Measurements from ENCODE around the gene DNAJC4. TPM values are rescaled to one million over a fixed set of nuclear protein-coding genes. Genes with fewer than 3 reads are reported as not detected.
A peak's percentile ranks its signal among the peaks of the same experiment; 100 is the strongest.

Gene DNAJC4
- total and polyA plus RNA-seq, 9 donors, result 25.0 to 69.1 (median 43.1) TPM

DNA sequence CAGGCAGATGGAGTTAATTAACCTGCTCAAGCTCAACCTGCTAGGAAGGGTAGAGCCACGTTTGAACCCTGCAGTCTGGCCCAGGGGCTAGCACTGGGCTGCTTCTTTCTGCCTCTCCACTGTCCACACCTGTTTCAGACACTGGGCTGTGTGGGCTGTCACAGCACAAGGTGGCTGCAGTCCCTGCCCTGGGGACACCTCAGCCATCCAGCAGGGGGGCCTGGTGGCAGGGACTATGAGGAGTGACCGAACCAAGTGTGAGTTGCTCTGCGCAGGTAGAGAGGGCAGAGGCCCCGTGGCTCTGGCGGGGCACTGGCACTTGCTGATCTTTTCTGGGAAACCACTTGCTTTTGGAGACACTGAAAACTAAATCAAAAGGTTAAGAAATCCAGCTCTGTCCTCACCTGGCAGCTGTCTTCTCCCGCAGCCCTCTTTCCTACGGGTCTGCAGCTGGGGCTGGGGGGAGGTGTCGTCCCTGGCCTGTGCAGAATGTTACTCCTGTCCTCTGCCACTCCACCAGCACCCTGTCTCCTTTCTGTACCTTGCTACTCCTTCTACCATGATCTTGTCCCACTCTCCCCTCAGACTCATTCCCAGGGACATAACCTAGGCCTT lies 48.3 kb downstream of the DNAJC4 start:
- Histone ChIP-seq H3K36me3 (no peaks in the 10 kb centered on the region), H3K4me1 (ENCODE audit: insufficient read depth) (peaks cover 5% of the 10 kb centered on the region), H3K9me3 (no peaks in the 10 kb centered on the region), H3K27ac (peak overlapping the region in 1 of 2 donors; percentile 6), H3K27me3 (no peaks in the 10 kb centered on the region), H3K4me3 (no peak overlapping the region)
- intact Hi-C loops (cut with DNase I), result no loop called here
- WGBS, 3 donors, result 74 to 79% (median 78%) methylated on average over 8 of the region's 8 CpGs
- TF ChIP-seq, protein P1, sequence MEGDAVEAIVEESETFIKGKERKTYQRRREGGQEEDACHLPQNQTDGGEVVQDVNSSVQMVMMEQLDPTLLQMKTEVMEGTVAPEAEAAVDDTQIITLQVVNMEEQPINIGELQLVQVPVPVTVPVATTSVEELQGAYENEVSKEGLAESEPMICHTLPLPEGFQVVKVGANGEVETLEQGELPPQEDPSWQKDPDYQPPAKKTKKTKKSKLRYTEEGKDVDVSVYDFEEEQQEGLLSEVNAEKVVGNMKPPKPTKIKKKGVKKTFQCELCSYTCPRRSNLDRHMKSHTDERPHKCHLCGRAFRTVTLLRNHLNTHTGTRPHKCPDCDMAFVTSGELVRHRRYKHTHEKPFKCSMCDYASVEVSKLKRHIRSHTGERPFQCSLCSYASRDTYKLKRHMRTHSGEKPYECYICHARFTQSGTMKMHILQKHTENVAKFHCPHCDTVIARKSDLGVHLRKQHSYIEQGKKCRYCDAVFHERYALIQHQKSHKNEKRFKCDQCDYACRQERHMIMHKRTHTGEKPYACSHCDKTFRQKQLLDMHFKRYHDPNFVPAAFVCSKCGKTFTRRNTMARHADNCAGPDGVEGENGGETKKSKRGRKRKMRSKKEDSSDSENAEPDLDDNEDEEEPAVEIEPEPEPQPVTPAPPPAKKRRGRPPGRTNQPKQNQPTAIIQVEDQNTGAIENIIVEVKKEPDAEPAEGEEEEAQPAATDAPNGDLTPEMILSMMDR (IDR thresholded peaks at IDR 0.05), result no peak
- TF ChIP-seq EP300 (IDR thresholded peaks at IDR 0.05) (no peak), POLR2A (IDR thresholded peaks at IDR 0.05) (no peak)
- peak in 1 of 5 donors; percentile 20 for DNase-seq

DNA sequence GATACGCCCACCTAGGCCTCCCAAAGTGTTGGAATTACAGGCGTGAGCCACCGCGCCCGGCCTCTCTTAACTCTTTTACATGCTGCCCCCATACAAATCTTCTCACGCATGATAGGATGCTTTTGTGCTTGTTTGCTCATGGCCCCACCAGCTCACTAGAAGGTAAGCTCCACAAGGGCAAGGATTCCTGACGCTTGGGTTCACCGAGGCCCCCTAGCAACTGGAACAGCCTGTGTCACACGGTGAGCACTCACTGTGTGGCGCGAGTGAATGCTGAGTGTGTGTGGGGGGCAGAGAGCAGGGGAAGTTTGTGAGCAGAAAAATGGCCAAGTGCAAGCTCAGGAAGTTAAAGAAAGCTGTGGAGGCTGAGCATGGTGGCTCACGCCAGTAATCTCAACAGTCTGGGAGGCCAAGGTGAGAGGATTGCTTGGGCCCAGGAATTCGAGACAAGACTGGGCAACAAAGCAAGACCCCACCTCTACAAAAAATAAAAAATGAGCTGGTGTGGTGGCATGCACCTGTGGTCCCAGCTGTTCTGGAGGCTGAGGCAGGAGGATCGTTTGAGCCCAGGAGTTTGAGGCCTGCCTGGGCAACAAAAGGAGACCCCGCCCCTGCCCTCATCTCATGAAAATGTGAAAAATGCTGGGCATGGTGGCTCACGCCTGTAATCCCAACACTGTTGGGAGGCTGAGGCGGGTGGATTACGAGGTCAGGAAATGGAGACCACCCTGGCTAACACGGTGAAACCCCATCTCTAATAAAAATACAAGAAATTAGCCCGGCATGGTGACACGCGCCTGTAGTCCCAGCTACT lies 51.8 kb downstream of the DNAJC4 start:
- intact Hi-C loops (cut with DNase I), result loop anchor here in 1 of 4 donors (10.0 kb wide), 1 partner anchor 1783 kb away; no protein-coding TSS in a partner anchor
- TF ChIP-seq POLR2A (IDR thresholded peaks at IDR 0.05) (no peak), EP300 (IDR thresholded peaks at IDR 0.05) (no peak)
- TF ChIP-seq, protein P1 (IDR thresholded peaks at IDR 0.05), result no peak
- 93 to 95% (median 93%) methylated on average over 22 of the region's 22 CpGs for WGBS, 3 donors
- Histone ChIP-seq H3K9me3 (no peaks in the 10 kb centered on the region), H3K4me3 (no peak overlapping the region), H3K27ac (no peak overlapping the region), H3K4me1 (ENCODE audit: insufficient read depth) (peaks cover 11% of the 10 kb centered on the region), H3K27me3 (no peaks in the 10 kb centered on the region), H3K36me3 (no peaks in the 10 kb centered on the region)
- DNase-seq, result peak in 2 of 5 donors; percentile 15 to 16

DNA sequence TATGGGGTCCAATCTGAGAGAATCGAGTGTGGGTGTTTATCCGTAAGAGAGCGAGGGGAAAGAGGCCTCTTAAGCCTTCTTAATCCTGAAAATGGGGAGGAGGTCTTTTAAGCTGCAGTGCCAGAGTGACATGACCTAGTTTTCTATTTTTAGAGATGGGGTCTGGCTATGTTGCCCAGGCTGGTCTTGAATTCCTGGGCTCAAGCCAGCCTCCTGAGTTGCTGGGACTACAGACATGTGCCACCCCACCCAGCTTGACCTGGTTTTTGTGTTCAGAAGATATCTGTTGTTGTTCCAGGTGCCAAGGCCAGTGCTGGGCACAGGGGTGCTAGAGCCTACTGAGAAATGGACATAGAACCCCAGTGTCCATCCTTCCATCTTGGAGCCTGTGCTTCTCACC lies 52.7 kb downstream of the DNAJC4 start:
- H3K36me3 ChIP-seq, result no peaks in the 10 kb centered on the region
- no peaks in the 10 kb centered on the region for H3K9me3 ChIP-seq
- intact Hi-C loops (cut with DNase I), result loop anchor here in 1 of 4 donors (10.0 kb wide), 1 partner anchor 1782 kb away; no protein-coding TSS in a partner anchor
- no peak overlapping the region for H3K27ac ChIP-seq
- TF ChIP-seq EP300 (IDR thresholded peaks at IDR 0.05), result no peak
- TF ChIP-seq POLR2A (IDR thresholded peaks at IDR 0.05), result no peak
- no peak overlapping the region for H3K4me3 ChIP-seq
- no peaks in the 10 kb centered on the region for H3K27me3 ChIP-seq
- DNase-seq, result peak in 1 of 5 donors; percentile 25
- H3K4me1 ChIP-seq (ENCODE audit: insufficient read depth), result peaks cover 11% of the 10 kb centered on the region
- WGBS, 3 donors, result 86 to 89% (median 87%) methylated on average over 3 of the region's 3 CpGs

Other genes starting within 250 kb of the DNAJC4 start
- gene OTUB1, start 244.1 kb upstream of the DNAJC4 start, total RNA-seq, result 10 to 100 TPM; 49.4 to 66.7 (median 50.7) TPM
- gene OTUB1, start 244.1 kb upstream of the DNAJC4 start, polyA plus RNA-seq, result 10 to 100 TPM; 34.7 to 55.1 TPM
- gene FLRT1, start 194.6 kb upstream of the DNAJC4 start, total RNA-seq, result 1 to 10 TPM in 1 of 7 donors, under 1 TPM in 6; 0.23 to 1.2 (median 0.45) TPM
- under 1 TPM; 0.13 to 0.17 TPM for gene FLRT1, start 194.6 kb upstream of the DNAJC4 start, polyA plus RNA-seq
- 10 to 100 TPM; 24.9 to 50.2 (median 34.2) TPM for gene MACROD1, start 64.4 kb upstream of the DNAJC4 start, total RNA-seq
- 10 to 100 TPM; 21.1 to 24.1 TPM for gene MACROD1, start 64.4 kb upstream of the DNAJC4 start, polyA plus RNA-seq
- gene STIP1, start 44.4 kb upstream of the DNAJC4 start, total RNA-seq, result 100 to 1,000 TPM in 4 of 7 donors, 10 to 100 TPM in 3; 56.8 to 178 (median 111) TPM
- gene STIP1, start 44.4 kb upstream of the DNAJC4 start, polyA plus RNA-seq, result 100 to 1,000 TPM in 1 of 2 donors, 10 to 100 TPM in 1; 48.4 to 238 TPM
- gene FERMT3, start 23.8 kb upstream of the DNAJC4 start, total RNA-seq, result 10 to 100 TPM in 2 of 7 donors, 1 to 10 TPM in 5; 3.7 to 19.7 (median 7.5) TPM
- 1 to 10 TPM; 2.2 to 6.4 TPM for gene FERMT3, start 23.8 kb upstream of the DNAJC4 start, polyA plus RNA-seq
- gene TRPT1, start 4.4 kb upstream of the DNAJC4 start, total RNA-seq, result 10 to 100 TPM; 23.4 to 41.4 (median 32.6) TPM
- gene TRPT1, start 4.4 kb upstream of the DNAJC4 start, polyA plus RNA-seq, result 10 to 100 TPM; 16.6 to 37.4 TPM
- 10 to 100 TPM; 31.8 to 52.7 (median 42.2) TPM for gene NUDT22, start 4.3 kb upstream of the DNAJC4 start, total RNA-seq
- 10 to 100 TPM in 1 of 2 donors, 1 to 10 TPM in 1; 4.8 to 32.3 TPM for gene NUDT22, start 4.3 kb upstream of the DNAJC4 start, polyA plus RNA-seq
- 100 to 1,000 TPM in 5 of 7 donors, 10 to 100 TPM in 2; 27.4 to 164 (median 125) TPM for gene VEGFB, start 4.0 kb downstream of the DNAJC4 start, total RNA-seq
- gene VEGFB, start 4.0 kb downstream of the DNAJC4 start, polyA plus RNA-seq, result 100 to 1,000 TPM in 1 of 2 donors, 10 to 100 TPM in 1; 81.9 to 124 TPM
- 10 to 100 TPM; 41.4 to 88.0 (median 49.5) TPM for gene FKBP2, start 10.5 kb downstream of the DNAJC4 start, total RNA-seq
- gene FKBP2, start 10.5 kb downstream of the DNAJC4 start, polyA plus RNA-seq, result 100 to 1,000 TPM in 1 of 2 donors, 10 to 100 TPM in 1; 25.1 to 132 TPM
- gene PPP1R14B, start 16.4 kb downstream of the DNAJC4 start, total RNA-seq, result 10 to 100 TPM; 27.8 to 71.3 (median 60.3) TPM
- 10 to 100 TPM; 15.1 to 36.0 TPM for gene PPP1R14B, start 16.4 kb downstream of the DNAJC4 start, polyA plus RNA-seq
- 10 to 100 TPM; 13.5 to 44.8 (median 29.9) TPM for gene PLCB3, start 21.0 kb downstream of the DNAJC4 start, total RNA-seq
- 10 to 100 TPM in 1 of 2 donors, 1 to 10 TPM in 1; 5.3 to 16.9 TPM for gene PLCB3, start 21.0 kb downstream of the DNAJC4 start, polyA plus RNA-seq
- gene BAD, start 54.1 kb downstream of the DNAJC4 start, total RNA-seq, result 100 to 1,000 TPM in 1 of 7 donors, 10 to 100 TPM in 6; 54.8 to 125 (median 63.6) TPM
- gene BAD, start 54.1 kb downstream of the DNAJC4 start, polyA plus RNA-seq, result 10 to 100 TPM in 1 of 2 donors, 1 to 10 TPM in 1; 3.4 to 81.9 TPM
- 10 to 100 TPM in 6 of 7 donors, 1 to 10 TPM in 1; 9.1 to 30.9 (median 23.8) TPM for gene GPR137, start 55.3 kb downstream of the DNAJC4 start, total RNA-seq
- 10 to 100 TPM in 1 of 2 donors, 1 to 10 TPM in 1; 3.1 to 23.2 TPM for gene GPR137, start 55.3 kb downstream of the DNAJC4 start, polyA plus RNA-seq
- gene KCNK4, start 60.8 kb downstream of the DNAJC4 start, total RNA-seq, result not detected
- not detected for gene KCNK4, start 60.8 kb downstream of the DNAJC4 start, polyA plus RNA-seq
- gene CATSPERZ, start 69.8 kb downstream of the DNAJC4 start, total RNA-seq, result not detected
- gene CATSPERZ, start 69.8 kb downstream of the DNAJC4 start, polyA plus RNA-seq, result not detected
- 10 to 100 TPM in 6 of 7 donors, 1 to 10 TPM in 1; 9.2 to 17.4 (median 15.7) TPM for gene ESRRA, start 75.0 kb downstream of the DNAJC4 start, total RNA-seq
- 10 to 100 TPM in 1 of 2 donors, 1 to 10 TPM in 1; 2.3 to 11.9 TPM for gene ESRRA, start 75.0 kb downstream of the DNAJC4 start, polyA plus RNA-seq
- 100 to 1,000 TPM; 207 to 432 (median 275) TPM for gene TRMT112, start 87.0 kb downstream of the DNAJC4 start, total RNA-seq
- 100 to 1,000 TPM; 272 to 383 TPM for gene TRMT112, start 87.0 kb downstream of the DNAJC4 start, polyA plus RNA-seq
- 100 to 1,000 TPM; 160 to 400 (median 192) TPM for gene PRDX5, start 87.6 kb downstream of the DNAJC4 start, total RNA-seq
- gene PRDX5, start 87.6 kb downstream of the DNAJC4 start, polyA plus RNA-seq, result 100 to 1,000 TPM; 272 to 334 TPM
- gene CCDC88B, start 109.7 kb downstream of the DNAJC4 start, total RNA-seq, result 1 to 10 TPM; 3.4 to 7.5 (median 3.5) TPM
- 1 to 10 TPM in 1 of 2 donors, under 1 TPM in 1; 0.95 to 3.6 TPM for gene CCDC88B, start 109.7 kb downstream of the DNAJC4 start, polyA plus RNA-seq
- gene RPS6KA4, start 128.6 kb downstream of the DNAJC4 start, total RNA-seq, result 10 to 100 TPM in 6 of 7 donors, 1 to 10 TPM in 1; 7.3 to 31.4 (median 16.9) TPM
- 10 to 100 TPM in 1 of 2 donors, 1 to 10 TPM in 1; 4.0 to 12.1 TPM for gene RPS6KA4, start 128.6 kb downstream of the DNAJC4 start, polyA plus RNA-seq

All from ovary (tissue), 9 donors.